ENCODE measurements around the gene GMDS.

DNA sequence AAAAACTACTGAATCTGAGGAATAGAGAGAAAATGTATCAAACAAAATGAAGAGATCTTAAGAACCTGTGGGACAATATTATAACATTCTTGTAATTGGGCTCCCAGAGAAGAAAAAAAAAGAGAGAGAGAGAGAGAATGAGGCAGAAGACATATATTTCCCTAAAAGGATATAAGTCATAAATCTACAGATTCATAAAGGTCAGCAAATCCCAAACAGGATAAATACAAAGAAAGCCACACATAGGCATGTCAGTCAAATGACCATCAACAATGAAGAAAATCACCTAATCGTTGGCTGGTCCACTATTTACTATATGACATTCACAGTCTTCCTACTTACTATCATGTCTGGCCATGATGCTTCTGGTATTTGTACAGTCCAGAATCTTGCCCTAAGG, 190.3 kb downstream of the GMDS start:
- TF ChIP-seq CTCF (IDR thresholded peaks at IDR 0.05), result no peak
- TF ChIP-seq POLR2A (IDR thresholded peaks at IDR 0.05), result no peak

Measured in heart left ventricle (tissue), 13 donors.